Measurements from ENCODE around the gene POC1B.

Gene POC1B

GRCh38 chr12:89525824-89526770 is at the start of gene POC1B:
TSS of gene POC1B (minus strand) at chr12:89526047. CDS start at chr12:89525895, 152 bp downstream.
- peak; percentile 86 for DNase-seq (ENCODE audit: low read depth)

- no peak for DNase-seq (ENCODE audit: low read depth)
Measured at GRCh38 chr12:89575374-89575773, 49.5 kb upstream of the POC1B start.

GRCh38 chr12:89574736-89575208 is 48.9 kb upstream of the POC1B start:
- peak; percentile 52 for DNase-seq (ENCODE audit: low read depth)

- no peak for DNase-seq (ENCODE audit: low read depth)
Measured at GRCh38 chr12:89573051-89573810, 47.4 kb upstream of the POC1B start.

- peak; percentile 39 for DNase-seq (ENCODE audit: low read depth)
Measured at GRCh38 chr12:89571491-89572195, 45.8 kb upstream of the POC1B start.

GRCh38 chr12:89568484-89568883 is 42.6 kb upstream of the POC1B start:
- no peak for DNase-seq (ENCODE audit: low read depth)

GRCh38 chr12:89567691-89568239 is 41.9 kb upstream of the POC1B start:
- no peak for DNase-seq (ENCODE audit: low read depth)

- DNase-seq (ENCODE audit: low read depth) = no peak
Measured at GRCh38 chr12:89566615-89567014, 40.8 kb upstream of the POC1B start.

GRCh38 chr12:89565002-89565401 is 39.2 kb upstream of the POC1B start:
- no peak for DNase-seq (ENCODE audit: low read depth)

GRCh38 chr12:89559753-89560152 is 33.9 kb upstream of the POC1B start:
- DNase-seq (ENCODE audit: low read depth) = no peak

- DNase-seq (ENCODE audit: low read depth) = no peak
Measured at GRCh38 chr12:89556976-89557375, 31.1 kb upstream of the POC1B start.

GRCh38 chr12:89552376-89552775 is 26.5 kb upstream of the POC1B start:
- DNase-seq (ENCODE audit: low read depth) = peak; percentile 36

- DNase-seq (ENCODE audit: low read depth) = no peak
Measured at GRCh38 chr12:89551747-89552146, 25.9 kb upstream of the POC1B start.

- no peak for DNase-seq (ENCODE audit: low read depth)
Measured at GRCh38 chr12:89547101-89547500, 21.3 kb upstream of the POC1B start.

- DNase-seq (ENCODE audit: low read depth) = no peak
Measured at GRCh38 chr12:89546151-89546550, 20.3 kb upstream of the POC1B start.

GRCh38 chr12:89544681-89545184 is 18.9 kb upstream of the POC1B start:
- no peak for DNase-seq (ENCODE audit: low read depth)

GRCh38 chr12:89544022-89544421 is 18.2 kb upstream of the POC1B start:
- no peak for DNase-seq (ENCODE audit: low read depth)

GRCh38 chr12:89542912-89543592 is 17.2 kb upstream of the POC1B start:
- peak; percentile 84 for DNase-seq (ENCODE audit: low read depth)

- DNase-seq (ENCODE audit: low read depth) = no peak
Measured at GRCh38 chr12:89542236-89542635, 16.4 kb upstream of the POC1B start.

GRCh38 chr12:89540586-89540985 is 14.7 kb upstream of the POC1B start:
- DNase-seq (ENCODE audit: low read depth) = no peak

Measured in ELR (cell line).